Endodermal cell (in vitro differentiated cells): ENCODE data around the gene ASTN2. TPM values are rescaled to one million over a fixed set of nuclear protein-coding genes. Genes with fewer than 3 reads are reported as not detected.

Experiments
- DNase-seq: peaks from one replicate; pipeline ENCODE4 v3.0.0-alpha.2; 2017
- H3K27ac ChIP-seq: 2 replicates; pipeline ENCODE4 v1.5.1; 2013; ENCODE audit warnings: mild to moderate bottlenecking, low read depth, low read length, moderate library complexity
- H3K27me3 ChIP-seq: 2 replicates; pipeline ENCODE4 v1.6.1; 2013; ENCODE audit warnings: mild to moderate bottlenecking, low read length, moderate library complexity; ENCODE audit not compliant: insufficient read depth, control insufficient read depth, poor library complexity, severe bottlenecking
- H3K36me3 ChIP-seq: 2 replicates; pipeline ENCODE4 v1.7.0; 2013; ENCODE audit warnings: mild to moderate bottlenecking, low read length, moderate library complexity; ENCODE audit not compliant: control insufficient read depth, insufficient read depth
- H3K4me1 ChIP-seq: one replicate; pipeline ENCODE4 v1.7.0; 2013; ENCODE audit warnings: low read length; ENCODE audit not compliant: control insufficient read depth, insufficient read depth
- H3K4me3 ChIP-seq: 2 replicates; pipeline ENCODE4 v1.5.1; 2013; ENCODE audit warnings: mild to moderate bottlenecking, low read length, moderate library complexity
- H3K9ac ChIP-seq: 2 replicates; pipeline ENCODE4 v1.6.1; 2013; ENCODE audit warnings: mild to moderate bottlenecking, low read length, moderate library complexity; ENCODE audit not compliant: poor library complexity, severe bottlenecking; ENCODE audit errors: extremely low read depth
- H3K9me3 ChIP-seq: 2 replicates; pipeline ENCODE4 v1.6.1; 2013; ENCODE audit warnings: mild to moderate bottlenecking, low read length, moderate library complexity; ENCODE audit not compliant: control insufficient read depth
- H3K27ac Mint-ChIP-seq: 2 replicates; pipeline ENCODE4 v1.8.0; 2020; ENCODE audit warnings: mixed read lengths
- H3K27me3 Mint-ChIP-seq: 2 replicates; pipeline ENCODE4 v1.8.0; 2021; ENCODE audit warnings: mild to moderate bottlenecking, mixed read lengths; ENCODE audit not compliant: insufficient read depth
- H3K36me3 Mint-ChIP-seq: 2 replicates; pipeline ENCODE4 v1.8.0; 2020; ENCODE audit warnings: low read depth, mixed read lengths
- H3K4me1 Mint-ChIP-seq: 2 replicates; pipeline ENCODE4 v1.8.0; 2020; ENCODE audit warnings: mixed read lengths
- H3K4me3 Mint-ChIP-seq: 2 replicates; pipeline ENCODE4 v1.8.0; 2020; ENCODE audit warnings: mild to moderate bottlenecking, moderate library complexity, mixed read lengths
- H3K9me3 Mint-ChIP-seq: 2 replicates; pipeline ENCODE4 v1.8.0; 2020; ENCODE audit warnings: mild to moderate bottlenecking, mixed read lengths
- CTCF ChIP-seq: fragments of 200-600 bp; sonication (generic); conservative IDR thresholded peaks from 2 replicates; pipeline ENCODE4 v1.5.0; 2021; ENCODE audit warnings: antibody characterized with exemption, mild to moderate bottlenecking
- WGBS, 2 experiments: methylation state at CpG; one replicate each; pipeline versions ENCODE4 v1.1.5 to v1.1.7; 2013; ENCODE audit warnings: missing lambda C conversion rate in 2 of 2, mixed read lengths in 1 of 2; ENCODE audit not compliant: insufficient coverage in 1 of 2, insufficient read length in 1 of 2; 5-methylcytosine and 5-hydroxymethylcytosine counted together
- total RNA-seq, 2 donors: library from RNA; stranded (reverse); fragmentation: NEBNext Ultra II Directional in 1 of 2; extraction: Animal tissue kit (Norgen Biotek cat#: 25700) in 1 of 2; gene quantifications; 2 replicates in 1 of 2; 3 replicates in 1 of 2; pipeline ENCODE4 v1.2.1, GENCODE V29; 2021

The ASTN2 gene
- total RNA-seq, 2 donors from 2014 or later = 8.9 to 10.4 TPM

GRCh38 chr9:116870566-116870965, 544.3 kb downstream of the ASTN2 start:
- Mint-ChIP-seq H3K4me3 (no peak overlapping the region), H3K27ac (peak overlapping the region; percentile 84), H3K36me3 (no peaks in the 10 kb centered on the region), H3K9me3 (peaks cover 7% of the 10 kb centered on the region), H3K4me1 (peaks cover 14% of the 10 kb centered on the region), H3K27me3 (no peaks in the 10 kb centered on the region)
- WGBS, 2 experiments = 83 to 84% methylated on average over 3 of the region's 3 CpGs
- Histone ChIP-seq H3K4me1 (no peaks in the 10 kb centered on the region), H3K27me3 (no peaks in the 10 kb centered on the region), H3K9ac (no peak overlapping the region), H3K36me3 (no peaks in the 10 kb centered on the region), H3K27ac (no peak overlapping the region), H3K4me3 (no peak overlapping the region), H3K9me3 (peaks cover 6% of the 10 kb centered on the region)
- DNase-seq = peak; percentile 89
- TF ChIP-seq CTCF = no peak

GRCh38 chr9:116868201-116868600, 546.7 kb downstream of the ASTN2 start:
- H3K36me3 Mint-ChIP-seq = no peaks in the 10 kb centered on the region
- no peak for TF ChIP-seq CTCF
- Histone ChIP-seq H3K27ac (peak overlapping the region; percentile 37), H3K4me3 (no peak overlapping the region), H3K4me1 (no peaks in the 10 kb centered on the region), H3K9ac (no peak overlapping the region), H3K9me3 (no peaks in the 10 kb centered on the region), H3K27me3 (no peaks in the 10 kb centered on the region), H3K36me3 (no peaks in the 10 kb centered on the region)
- peak; percentile 47 for DNase-seq
- peaks cover 14% of the 10 kb centered on the region for H3K4me1 Mint-ChIP-seq
- H3K9me3 Mint-ChIP-seq = peaks cover 5% of the 10 kb centered on the region
- no peak overlapping the region for H3K27ac Mint-ChIP-seq
- no peaks in the 10 kb centered on the region for H3K27me3 Mint-ChIP-seq
- H3K4me3 Mint-ChIP-seq = no peak overlapping the region
- 69 to 86% methylated on average over 2 to 3 of the region's 3 CpGs for WGBS, 2 experiments

GRCh38 chr9:116861321-116861720, 553.5 kb downstream of the ASTN2 start:
- Mint-ChIP-seq H3K36me3 (no peaks in the 10 kb centered on the region), H3K4me1 (peaks cover 9% of the 10 kb centered on the region), H3K27me3 (peaks cover 4% of the 10 kb centered on the region), H3K9me3 (no peaks in the 10 kb centered on the region), H3K4me3 (no peak overlapping the region), H3K27ac (no peak overlapping the region)
- H3K4me3 ChIP-seq = no peak overlapping the region
- no peak overlapping the region for H3K9ac ChIP-seq
- no peak for DNase-seq
- no peak for TF ChIP-seq CTCF
- H3K4me1 ChIP-seq = peaks cover 7% of the 10 kb centered on the region
- H3K27me3 ChIP-seq = no peaks in the 10 kb centered on the region
- no peaks in the 10 kb centered on the region for H3K9me3 ChIP-seq
- H3K36me3 ChIP-seq = no peaks in the 10 kb centered on the region
- H3K27ac ChIP-seq = no peak overlapping the region
